GM12875 (cell line): ENCODE data around the gene S1PR2.
"Not testable (repeated sequence)": the region's sequence is repeated elsewhere in the genome, so short reads cannot be mapped to it uniquely, and the experiment has no call there.

Experiments
- H3K4me3 ChIP-seq: one replicate; pipeline ENCODE4 v1.5.1; 2011; ENCODE audit warnings: low read depth, low read length, control low read depth
- CTCF ChIP-seq: IDR thresholded peaks from 2 replicates; pipeline ENCODE4 v1.5.1; 2011; ENCODE audit warnings: low read depth, mild to moderate bottlenecking, control low read depth, inconsistent platforms, low read length, moderate library complexity, borderline replicate concordance; ENCODE audit not compliant: insufficient read depth

Gene S1PR2

GRCh38 chr19:10187315-10187714 lies 43.8 kb downstream of the S1PR2 start:
- H3K4me3 ChIP-seq, result no peak overlapping the region
- TF ChIP-seq CTCF, result no peak

GRCh38 chr19:10184636-10185035 lies 46.5 kb downstream of the S1PR2 start:
- no peak overlapping the region for H3K4me3 ChIP-seq
- TF ChIP-seq CTCF, result no peak

- no peak for TF ChIP-seq CTCF
- H3K4me3 ChIP-seq, result no peak overlapping the region
These were observed 47.2 kb downstream of the S1PR2 start for GRCh38 chr19:10183926-10184325.

GRCh38 chr19:10182847-10183246 lies 48.3 kb downstream of the S1PR2 start:
- no peak for TF ChIP-seq CTCF
- no peak overlapping the region for H3K4me3 ChIP-seq

- no peak for TF ChIP-seq CTCF
- no peak overlapping the region for H3K4me3 ChIP-seq
These were observed 49.1 kb downstream of the S1PR2 start for GRCh38 chr19:10182076-10182475.

GRCh38 chr19:10180459-10180858 lies 50.7 kb downstream of the S1PR2 start:
- no peak overlapping the region for H3K4me3 ChIP-seq
- TF ChIP-seq CTCF, result no peak

GRCh38 chr19:10180024-10180423 lies 51.1 kb downstream of the S1PR2 start:
- not testable (repeated sequence) for H3K4me3 ChIP-seq

- H3K4me3 ChIP-seq, result no peak overlapping the region
- no peak for TF ChIP-seq CTCF
These were observed 57.6 kb downstream of the S1PR2 start for GRCh38 chr19:10173527-10173926.
